Inflammatory macrophage (primary cell): ENCODE results near the gene HGS.

Experiments used
- DNase-seq, 2 donors: peaks; one replicate each; pipeline ENCODE4 v3.0.0-alpha.2; 2020 to 2022

The HGS gene

GRCh38 chr17:81684442-81684911, 666 bp downstream of the HGS start:
- peak in 1 of 2 donors; percentile 52 for DNase-seq

- no peak for DNase-seq
These were observed 1.3 kb downstream of the HGS start for GRCh38 chr17:81685108-81685507.

- no peak for DNase-seq
These were observed 2.8 kb downstream of the HGS start for GRCh38 chr17:81686614-81687013.

DNA sequence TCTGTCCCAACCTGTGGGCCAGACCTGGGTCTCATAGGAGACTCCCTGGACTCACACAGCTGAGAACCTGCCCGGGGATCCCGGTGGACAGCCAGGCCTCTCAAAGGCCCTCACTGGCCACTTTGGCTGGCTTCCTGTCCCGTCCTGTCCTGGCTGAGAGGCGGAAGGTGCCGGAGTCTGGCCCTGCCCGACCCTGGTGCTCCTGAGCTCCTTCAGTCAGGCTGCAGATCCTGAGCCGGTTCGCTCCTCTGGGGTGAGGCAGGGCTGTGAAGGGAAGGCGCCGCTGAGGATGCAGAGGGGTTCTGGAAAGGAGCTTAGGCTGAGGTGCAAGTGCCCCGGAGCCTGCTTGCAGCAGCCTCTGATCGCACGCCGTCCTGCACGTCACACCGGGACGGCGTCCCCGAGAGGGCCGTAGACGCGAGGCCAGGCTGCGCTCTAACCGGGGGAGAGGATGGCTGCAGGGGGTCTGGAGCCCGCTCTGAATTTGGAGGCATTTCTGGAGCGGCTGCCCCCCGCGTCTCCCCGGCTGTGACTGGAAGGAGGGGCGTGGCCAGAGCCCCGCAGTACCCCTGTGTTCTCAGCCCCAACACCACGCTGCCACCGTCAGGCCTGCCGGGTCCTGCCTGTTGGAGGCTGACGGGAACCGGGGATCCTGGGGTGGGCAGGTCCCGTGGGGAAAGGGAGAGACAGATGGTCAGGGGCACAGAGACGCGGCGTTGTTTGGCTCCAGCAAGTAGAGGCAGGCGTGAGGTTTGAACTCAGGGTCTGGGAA, 4.1 kb downstream of the HGS start:
- DNase-seq = no peak

DNA sequence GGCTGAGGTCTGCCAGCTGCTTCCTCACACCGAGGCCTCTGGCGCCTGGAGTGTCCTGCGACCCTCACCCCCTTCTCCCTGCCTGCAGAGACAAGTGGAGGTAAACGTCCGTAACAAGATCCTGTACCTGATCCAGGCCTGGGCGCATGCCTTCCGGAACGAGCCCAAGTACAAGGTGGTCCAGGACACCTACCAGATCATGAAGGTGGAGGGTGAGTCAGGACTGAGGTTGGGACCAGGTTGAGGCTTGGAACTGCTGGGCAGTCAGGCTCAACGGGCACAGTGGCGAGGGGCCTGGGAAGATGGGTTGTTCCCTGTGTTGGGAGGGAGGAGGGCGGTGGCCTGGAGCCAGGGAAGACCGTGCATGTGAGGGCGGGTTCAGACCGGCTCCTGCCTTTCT, 4.8 kb downstream of the HGS start:
- DNase-seq = no peak

DNA sequence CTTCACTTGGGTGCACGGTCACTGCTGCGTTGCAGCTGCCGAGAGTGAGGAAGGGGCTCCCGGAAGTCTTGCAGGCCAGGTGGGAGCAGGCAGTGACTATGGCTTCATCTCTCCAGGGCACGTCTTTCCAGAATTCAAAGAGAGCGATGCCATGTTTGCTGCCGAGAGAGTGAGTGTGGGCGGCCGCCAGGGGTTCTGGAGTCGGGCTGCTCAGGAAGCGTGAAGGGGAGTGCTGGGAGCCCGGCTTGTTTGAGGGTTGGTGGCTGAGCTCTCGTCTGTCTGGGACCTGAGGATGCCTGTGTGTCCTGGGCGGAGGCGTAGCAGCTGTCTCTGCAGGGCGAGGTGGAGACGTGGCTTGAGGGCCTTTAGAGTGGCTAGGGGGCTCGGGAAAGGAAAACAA, 6.3 kb downstream of the HGS start:
- DNase-seq = no peak

DNA sequence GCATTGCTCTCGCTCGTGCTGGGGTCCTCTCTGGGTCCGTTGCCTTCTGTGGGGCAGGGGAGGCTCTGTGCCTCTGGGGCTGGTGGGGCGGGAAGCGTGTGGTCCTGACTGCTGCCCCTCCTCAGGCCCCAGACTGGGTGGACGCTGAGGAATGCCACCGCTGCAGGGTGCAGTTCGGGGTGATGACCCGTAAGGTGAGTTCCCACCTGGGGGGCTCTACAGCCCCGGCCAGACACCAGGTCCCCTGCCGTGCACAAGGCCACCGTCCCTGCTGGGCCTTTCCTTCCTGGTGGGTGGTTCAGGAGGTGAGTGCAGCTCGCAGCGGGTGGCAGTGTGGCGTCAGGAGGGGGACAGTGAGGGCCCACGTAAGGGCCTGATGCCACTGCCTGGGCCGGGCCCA, 6.7 kb downstream of the HGS start:
- no peak for DNase-seq

- no peak for DNase-seq
These were observed 7.4 kb downstream of the HGS start for GRCh38 chr17:81691196-81691595.

DNA sequence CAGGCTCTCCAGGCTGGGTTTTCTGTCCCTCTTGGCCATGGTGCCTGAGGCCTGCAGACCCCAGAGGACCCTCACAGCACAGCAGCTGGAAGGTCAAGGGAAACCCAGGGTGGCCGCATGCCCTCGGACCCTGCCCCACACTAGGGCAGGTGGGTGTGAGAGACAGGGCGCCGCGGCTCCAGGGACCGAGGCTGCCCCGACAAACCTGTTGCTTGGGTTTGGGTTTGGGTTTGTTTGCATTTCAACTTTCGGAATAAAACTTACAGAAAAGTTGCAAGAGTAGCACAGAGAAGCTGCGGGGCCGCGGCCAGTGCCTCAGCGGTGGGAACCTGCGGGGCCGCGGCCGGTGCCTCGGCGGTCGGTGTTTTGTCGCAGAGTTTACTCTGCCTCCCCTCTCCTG, 7.8 kb downstream of the HGS start:
- no peak for DNase-seq

DNA sequence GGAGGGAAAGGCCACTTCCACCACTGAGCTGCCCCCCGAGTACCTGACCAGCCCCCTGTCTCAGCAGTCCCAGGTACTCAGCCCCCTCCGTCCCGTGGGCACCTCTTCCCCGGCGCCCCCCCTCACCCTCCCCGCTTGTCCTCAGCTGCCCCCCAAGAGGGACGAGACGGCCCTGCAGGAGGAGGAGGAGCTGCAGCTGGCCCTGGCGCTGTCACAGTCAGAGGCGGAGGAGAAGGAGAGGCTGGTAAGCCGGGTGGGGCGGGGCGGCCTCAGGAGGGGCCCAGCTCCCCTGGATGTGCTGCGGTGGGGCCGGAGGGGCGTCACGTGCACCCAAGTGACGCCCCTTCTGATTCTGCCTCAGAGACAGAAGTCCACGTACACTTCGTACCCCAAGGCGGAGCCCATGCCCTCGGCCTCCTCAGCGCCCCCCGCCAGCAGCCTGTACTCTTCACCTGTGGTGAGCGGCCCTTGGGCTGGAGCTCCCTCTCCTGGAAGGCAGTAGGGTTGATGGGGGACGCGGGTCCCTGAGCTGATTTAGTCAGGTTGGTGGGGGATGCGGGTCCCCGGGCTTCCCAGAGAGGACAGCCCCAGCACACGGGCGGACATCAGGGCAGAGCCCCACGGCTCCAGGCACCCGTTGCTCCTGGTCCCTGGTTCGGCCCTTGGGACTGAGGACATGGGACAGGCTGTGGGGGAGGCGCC, 9.8 kb downstream of the HGS start:
- no peak for DNase-seq

- no peak for DNase-seq
These were observed 11.0 kb downstream of the HGS start for GRCh38 chr17:81694810-81695209.

DNA sequence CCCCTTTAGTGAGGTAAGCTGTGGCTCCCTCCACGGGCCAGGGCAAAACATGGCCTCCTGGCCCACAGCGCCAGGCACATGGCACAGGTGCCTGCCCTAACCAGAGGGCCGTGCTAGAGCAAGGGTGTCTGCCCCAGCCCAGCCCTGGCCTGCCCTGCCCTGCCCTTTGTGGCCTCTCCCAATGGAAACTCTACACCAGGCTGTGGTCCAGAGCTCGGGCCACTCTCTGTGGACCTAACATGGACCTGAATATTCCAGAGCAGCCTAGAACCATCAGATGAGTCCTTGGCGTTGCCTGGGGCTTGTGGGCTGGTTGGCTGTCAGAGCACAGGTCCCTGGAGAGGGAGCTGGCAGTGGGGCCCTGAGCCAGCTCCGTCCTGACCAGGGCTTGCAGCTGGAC, 11.4 kb downstream of the HGS start:
- DNase-seq = no peak

GRCh38 chr17:81695801-81696200, 12.0 kb downstream of the HGS start:
- no peak for DNase-seq

- no peak for DNase-seq
These were observed 12.6 kb downstream of the HGS start for GRCh38 chr17:81696218-81696941.

- DNase-seq = no peak
These were observed 13.6 kb downstream of the HGS start for GRCh38 chr17:81697261-81698044.

GRCh38 chr17:81700353-81701287, 16.8 kb downstream of the HGS start:
- no peak for DNase-seq

DNA sequence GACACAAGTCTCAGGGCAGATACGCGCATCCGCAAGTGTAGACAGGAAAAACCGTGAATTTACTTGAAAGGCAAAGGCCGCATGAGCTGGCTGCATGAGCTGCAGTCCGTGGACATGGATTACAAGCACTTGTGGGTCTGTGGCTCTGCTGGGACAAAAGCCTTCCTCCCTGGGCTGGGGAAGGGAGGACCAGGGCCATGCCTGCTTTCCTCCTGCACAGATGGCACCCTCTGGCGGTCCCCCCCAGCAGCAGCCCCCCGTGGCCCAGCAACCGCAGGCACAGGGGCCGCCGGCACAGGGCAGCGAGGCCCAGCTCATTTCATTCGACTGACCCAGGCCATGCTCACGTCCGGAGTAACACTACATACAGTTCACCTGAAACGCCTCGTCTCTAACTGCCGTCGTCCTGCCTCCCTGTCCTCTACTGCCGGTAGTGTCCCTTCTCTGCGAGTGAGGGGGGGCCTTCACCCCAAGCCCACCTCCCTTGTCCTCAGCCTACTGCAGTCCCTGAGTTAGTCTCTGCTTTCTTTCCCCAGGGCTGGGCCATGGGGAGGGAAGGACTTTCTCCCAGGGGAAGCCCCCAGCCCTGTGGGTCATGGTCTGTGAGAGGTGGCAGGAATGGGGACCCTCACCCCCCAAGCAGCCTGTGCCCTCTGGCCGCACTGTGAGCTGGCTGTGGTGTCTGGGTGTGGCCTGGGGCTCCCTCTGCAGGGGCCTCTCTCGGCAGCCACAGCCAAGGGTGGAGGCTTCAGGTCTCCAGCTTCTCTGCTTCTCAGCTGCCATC, 17.7 kb downstream of the HGS start:
- no peak for DNase-seq

DNA sequence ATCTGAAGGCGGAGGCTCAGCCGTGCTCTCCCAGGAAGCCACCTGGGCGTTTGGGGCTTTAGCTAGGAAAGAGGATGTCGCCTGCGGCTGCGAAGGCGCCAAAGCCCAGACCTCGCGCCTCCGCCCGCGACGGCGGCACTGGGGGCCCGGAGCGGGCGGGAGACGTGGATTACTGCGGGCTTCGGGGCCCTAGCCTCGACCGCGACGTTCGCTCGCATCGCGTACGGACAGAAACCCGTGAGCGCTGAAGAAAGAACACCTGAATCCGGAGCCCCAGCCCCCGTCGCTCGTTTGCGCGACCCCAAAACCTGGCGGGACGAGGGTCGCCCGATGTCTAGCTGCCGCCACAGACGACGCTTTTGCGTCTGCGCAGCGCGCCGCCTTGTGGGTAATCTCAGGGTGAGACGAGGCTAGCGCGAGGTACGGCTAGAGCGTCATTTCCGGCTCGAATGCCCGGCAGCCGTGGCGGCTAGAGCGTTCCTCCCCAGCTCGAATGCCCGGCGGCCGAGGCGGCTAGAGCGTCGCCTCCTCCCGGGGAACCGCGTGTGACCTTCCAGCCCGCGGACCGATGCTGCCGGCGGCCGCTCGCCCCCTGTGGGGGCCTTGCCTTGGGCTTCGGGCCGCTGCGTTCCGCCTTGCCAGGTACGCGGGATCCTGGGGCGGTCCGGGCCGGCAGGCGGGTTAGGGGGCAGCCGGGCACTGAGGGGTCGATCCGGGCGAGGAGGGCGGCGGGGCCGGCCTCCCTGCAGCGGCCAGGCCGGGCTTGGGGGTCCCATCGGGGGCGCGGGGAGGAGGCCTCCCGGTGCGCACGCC, 19.3 kb downstream of the HGS start, which contains the start of gene MRPL12:
Gene MRPL12, plus strand, starts transcription at position 434 of the 813 bp plus-strand sequence. Its CDS starts 135 bp downstream, at position 569.
- peak; percentile 93 to 95 for DNase-seq
